ENCODE data around the gene MTG2. TPM values are rescaled to one million over a fixed set of nuclear protein-coding genes. Genes with fewer than 3 reads are reported as not detected.
A peak's percentile ranks its signal among the peaks of the same experiment; 100 is the strongest.

The MTG2 gene
- total and polyA plus RNA-seq, 8 donors: 13.6 to 77.9 (median 21.4) TPM

DNA sequence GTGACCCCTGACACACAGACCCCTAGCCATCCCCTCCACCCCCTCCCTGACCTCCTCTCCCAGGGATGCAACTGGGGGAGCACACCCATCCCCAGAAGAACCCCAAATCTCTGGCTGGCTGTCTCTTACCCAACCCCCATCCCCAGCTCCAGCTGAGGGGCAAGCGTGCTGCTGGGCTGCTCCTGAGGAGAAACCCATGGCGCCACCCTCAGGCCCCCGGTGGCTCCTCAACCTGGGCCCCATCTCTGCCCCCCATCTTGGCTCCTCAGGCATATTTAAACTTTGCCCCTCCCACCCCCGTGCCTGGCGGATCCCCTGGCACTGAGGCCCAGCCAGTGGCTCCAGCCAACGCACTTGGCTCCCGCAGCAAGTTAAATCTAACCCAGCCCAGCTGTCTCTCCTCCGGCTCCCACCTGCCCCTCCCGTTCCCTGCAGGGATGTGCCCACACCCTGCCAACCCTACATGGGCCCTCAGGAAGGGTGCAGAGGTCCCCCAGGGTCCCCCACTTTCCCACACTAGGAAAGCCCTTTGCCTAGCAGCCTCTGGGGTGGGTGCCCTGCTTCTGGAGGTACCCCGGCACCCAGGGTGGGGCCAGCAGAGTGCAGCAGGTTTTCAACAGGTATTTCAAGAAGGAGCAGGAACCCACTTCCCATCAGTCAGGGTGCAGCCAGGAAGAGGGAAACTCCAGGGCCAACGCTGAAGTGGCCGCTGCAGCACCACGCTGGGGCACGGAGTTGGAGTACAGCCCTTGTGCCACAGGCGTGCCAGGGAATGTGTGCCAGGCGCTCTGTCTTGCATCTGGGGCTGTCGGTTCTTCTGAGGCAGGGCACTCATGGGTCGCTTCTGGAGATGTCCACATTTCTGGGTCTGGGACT lies 50.2 kb downstream of the MTG2 start:
- 41 to 59% (median 49%) methylated on average over 12 to 18 of the region's 18 CpGs for WGBS, 5 donors
- intact Hi-C loops (cut with DNase I; ENCODE audit: low total_unique reads): no loop called here
- H3K27ac ChIP-seq: no peak overlapping the region
- peak in 1 of 2 donors; percentile 46 for DNase-seq
- no peaks in the 10 kb centered on the region for H3K36me3 ChIP-seq
- no peaks in the 10 kb centered on the region for H3K9me3 ChIP-seq
- H3K27me3 ChIP-seq: peaks cover 0 to 64% (median 5%) of the 10 kb centered on the region in 3 donors
- TF ChIP-seq POLR2AphosphoS5 (IDR thresholded peaks at IDR 0.05) (no peak), POLR2A (IDR thresholded peaks at IDR 0.05) (no peak), EP300 (IDR thresholded peaks at IDR 0.05) (no peak)
- TF ChIP-seq, protein P1, sequence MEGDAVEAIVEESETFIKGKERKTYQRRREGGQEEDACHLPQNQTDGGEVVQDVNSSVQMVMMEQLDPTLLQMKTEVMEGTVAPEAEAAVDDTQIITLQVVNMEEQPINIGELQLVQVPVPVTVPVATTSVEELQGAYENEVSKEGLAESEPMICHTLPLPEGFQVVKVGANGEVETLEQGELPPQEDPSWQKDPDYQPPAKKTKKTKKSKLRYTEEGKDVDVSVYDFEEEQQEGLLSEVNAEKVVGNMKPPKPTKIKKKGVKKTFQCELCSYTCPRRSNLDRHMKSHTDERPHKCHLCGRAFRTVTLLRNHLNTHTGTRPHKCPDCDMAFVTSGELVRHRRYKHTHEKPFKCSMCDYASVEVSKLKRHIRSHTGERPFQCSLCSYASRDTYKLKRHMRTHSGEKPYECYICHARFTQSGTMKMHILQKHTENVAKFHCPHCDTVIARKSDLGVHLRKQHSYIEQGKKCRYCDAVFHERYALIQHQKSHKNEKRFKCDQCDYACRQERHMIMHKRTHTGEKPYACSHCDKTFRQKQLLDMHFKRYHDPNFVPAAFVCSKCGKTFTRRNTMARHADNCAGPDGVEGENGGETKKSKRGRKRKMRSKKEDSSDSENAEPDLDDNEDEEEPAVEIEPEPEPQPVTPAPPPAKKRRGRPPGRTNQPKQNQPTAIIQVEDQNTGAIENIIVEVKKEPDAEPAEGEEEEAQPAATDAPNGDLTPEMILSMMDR (IDR thresholded peaks at IDR 0.05): no peak
- peaks cover 21 to 40% (median 28%) of the 10 kb centered on the region in 4 donors for H3K4me1 ChIP-seq
- H3K4me3 ChIP-seq: no peak overlapping the region

DNA sequence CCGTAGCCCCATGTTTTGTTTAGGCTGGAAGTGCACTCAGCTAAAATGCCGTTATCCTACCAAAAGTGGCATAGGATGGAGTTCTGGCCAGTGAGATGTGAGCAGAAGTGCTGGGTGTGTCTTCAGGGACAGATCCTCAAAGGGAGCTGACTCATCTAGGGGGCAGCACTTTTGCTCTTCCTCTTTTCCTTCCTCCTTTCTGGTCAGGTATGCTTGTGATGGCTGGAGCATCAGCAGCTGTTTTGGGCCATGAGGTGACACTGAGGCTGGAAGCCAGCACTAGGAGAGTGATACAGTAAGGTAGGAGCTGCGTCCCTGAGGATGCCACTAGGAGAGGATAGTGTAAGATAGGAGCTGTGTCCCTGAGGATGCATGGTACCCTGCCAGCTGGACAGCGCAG lies 50.9 kb downstream of the MTG2 start:
- TF ChIP-seq, protein P1 (IDR thresholded peaks at IDR 0.05): no peak
- no peak for TF ChIP-seq POLR2A (IDR thresholded peaks at IDR 0.05)
- no peak for TF ChIP-seq POLR2AphosphoS5 (IDR thresholded peaks at IDR 0.05)
- no peak for TF ChIP-seq EP300 (IDR thresholded peaks at IDR 0.05)
- 86 to 96% (median 94%) methylated on average over 4 of the region's 4 CpGs for WGBS, 5 donors
- Histone ChIP-seq H3K4me1 (peaks cover 18 to 35% (median 25%) of the 10 kb centered on the region in 4 donors), H3K27ac (no peak overlapping the region), H3K4me3 (no peak overlapping the region), H3K36me3 (no peaks in the 10 kb centered on the region), H3K27me3 (peaks cover 0 to 57% (median 0%) of the 10 kb centered on the region in 3 donors), H3K9me3 (no peaks in the 10 kb centered on the region)
- no peak for DNase-seq
- intact Hi-C loops (cut with DNase I; ENCODE audit: low total_unique reads): no loop called here

- peak; percentile 57 to 74 for DNase-seq
- intact Hi-C loops (cut with DNase I; ENCODE audit: low total_unique reads): no loop called here
Measured at GRCh38 chr20:62234339-62234738, 51.5 kb downstream of the MTG2 start.

More at GRCh38 chr20:62234339-62234738, 51.5 kb downstream of the MTG2 start:
- H3K4me3 ChIP-seq: no peak overlapping the region
- H3K9me3 ChIP-seq: no peaks in the 10 kb centered on the region
- TF ChIP-seq EP300 (IDR thresholded peaks at IDR 0.05): no peak
- TF ChIP-seq POLR2AphosphoS5 (IDR thresholded peaks at IDR 0.05): peak in 1 of 3 donors; percentile 52
- TF ChIP-seq, protein P1 (IDR thresholded peaks at IDR 0.05): no peak
- peaks cover 0 to 54% (median 0%) of the 10 kb centered on the region in 3 donors for H3K27me3 ChIP-seq
- H3K27ac ChIP-seq: peak overlapping the region; percentile 22 to 66 (median 44)
- 27 to 45% (median 35%) methylated on average over 5 of the region's 5 CpGs for WGBS, 5 donors
- H3K36me3 ChIP-seq: no peaks in the 10 kb centered on the region
- peaks cover 22 to 37% (median 29%) of the 10 kb centered on the region in 4 donors for H3K4me1 ChIP-seq
